ENCODE data around the gene DOHH. TPM values are rescaled to one million over a fixed set of nuclear protein-coding genes. Genes with fewer than 3 reads are reported as not detected.

DOHH gene
- total and polyA plus RNA-seq, 9 of the 15 experiments (the other 6 are each of a cell fraction or from before 2014, with no cell fraction given): 0.14 to 47.2 (median 5.1) TPM

- TF ChIP-seq MAFK (IDR thresholded peaks at IDR 0.05; ENCODE audit: low read length) (peak; percentile 80), RERE (CRISPR knock-in tag; IDR thresholded peaks at IDR 0.05; ENCODE audit: borderline replicate concordance) (0 out of 2 replicates have a peak, but pooled peaks have one; percentile 22), ETV6 (IDR thresholded peaks at IDR 0.05; ENCODE audit: borderline replicate concordance in 1 of 2, low read depth in 2 of 2, low read length in 1 of 2) (no peak; a peak in 1 of 4 replicates), ETV6 (CRISPR knock-in tag; IDR thresholded peaks at IDR 0.05; ENCODE audit: borderline replicate concordance) (0 out of 2 replicates have a peak, but pooled peaks have one; percentile 58), ZNF121 (CRISPR knock-in tag; conservative IDR thresholded peaks at IDR 0.05) (no peak), NONO (IDR thresholded peaks at IDR 0.05; ENCODE audit: low read depth in 2 of 2, low read length in 1 of 2) (peak; percentile 58 to 100; a peak in 3 of 4 replicates), POLR2G (IDR thresholded peaks at IDR 0.05; ENCODE audit: low read depth, low read length) (peak; percentile 99), ILF3 (IDR thresholded peaks at IDR 0.05; ENCODE audit: borderline replicate concordance) (no peak; the same call in 1 of the 2 replicates), ARID2 (IDR thresholded peaks at IDR 0.05) (no peak), TAF7 (tag; IDR thresholded peaks at IDR 0.05) (peak; percentile 96), ZC3H11A (IDR thresholded peaks at IDR 0.05; ENCODE audit: low read depth, low read length) (no peak), YY1 (IDR thresholded peaks at IDR 0.05; ENCODE audit: borderline replicate concordance in 1 of 3, control insufficient read depth in 1 of 3, extremely low read depth in 1 of 3, insufficient read depth in 3 of 3, insufficient read length in 1 of 3, insufficient replicate concordance in 2 of 3, low read depth in 1 of 3, low read length in 2 of 3) (peak; percentile 95 to 99 (median 98)), ZNF766 (CRISPR knock-in tag; conservative IDR thresholded peaks at IDR 0.05) (no peak), NEUROD1 (IDR thresholded peaks at IDR 0.05; ENCODE audit: borderline replicate concordance, low read depth, low read length, partially characterized antibody) (peak; percentile 89), DIDO1 (tag; IDR thresholded peaks at IDR 0.05; ENCODE audit: low read depth) (peak; percentile 92), ZNF263 (CRISPR knock-in tag; IDR thresholded peaks at IDR 0.05; ENCODE audit: borderline replicate concordance) (peak; percentile 58; the same call in 1 of the 2 replicates), ZNF280B (CRISPR knock-in tag; IDR thresholded peaks at IDR 0.05) (no peak)
These were observed at the start of gene DOHH (continued) for GRCh38 chr19:3500429-3501101.
